ENCODE data around the gene HTR1B.

HTR1B gene

GRCh38 chr6:77454386-77454785 lies 8.9 kb downstream of the HTR1B start:
- Histone ChIP-seq H3K27ac (ENCODE audit: low read depth, low read length) (no peak overlapping the region), H3K36me3 (ENCODE audit: insufficient read depth, low read length) (no peaks in the 10 kb centered on the region), H3K9ac (ENCODE audit: low read length) (no peak overlapping the region), H3K4me1 (ENCODE audit: insufficient read depth, low read length) (no peaks in the 10 kb centered on the region), H3K9me3 (ENCODE audit: low read length) (no peaks in the 10 kb centered on the region), H3K27me3 (ENCODE audit: control insufficient read depth in 1 of 2, insufficient read depth in 2 of 2, low read length in 2 of 2) (no peaks in the 10 kb centered on the region), H3K4me3 (ENCODE audit: low read depth in 1 of 2, low read length in 2 of 2) (no peak overlapping the region)

- Histone ChIP-seq H3K4me1 (ENCODE audit: insufficient read depth, low read length) (no peaks in the 10 kb centered on the region), H3K4me3 (ENCODE audit: low read depth in 1 of 2, low read length in 2 of 2) (no peak overlapping the region)
Observed at GRCh38 chr6:77451466-77451865, 11.8 kb downstream of the HTR1B start.

GRCh38 chr6:77450924-77451323 lies 12.4 kb downstream of the HTR1B start:
- Histone ChIP-seq H3K36me3 (ENCODE audit: insufficient read depth, low read length) (no peaks in the 10 kb centered on the region), H3K4me3 (ENCODE audit: low read depth in 1 of 2, low read length in 2 of 2) (no peak overlapping the region), H3K9me3 (ENCODE audit: low read length) (no peaks in the 10 kb centered on the region), H3K4me1 (ENCODE audit: insufficient read depth, low read length) (no peaks in the 10 kb centered on the region), H3K27me3 (ENCODE audit: control insufficient read depth in 1 of 2, insufficient read depth in 2 of 2, low read length in 2 of 2) (no peaks in the 10 kb centered on the region), H3K27ac (ENCODE audit: low read depth, low read length) (no peak overlapping the region), H3K9ac (ENCODE audit: low read length) (no peak overlapping the region)

More at GRCh38 chr6:77451466-77451865, 11.8 kb downstream of the HTR1B start:
- no peaks in the 10 kb centered on the region for H3K27me3 ChIP-seq (ENCODE audit: control insufficient read depth in 1 of 2, insufficient read depth in 2 of 2, low read length in 2 of 2)
- no peaks in the 10 kb centered on the region for H3K36me3 ChIP-seq (ENCODE audit: insufficient read depth, low read length)
- no peak overlapping the region for H3K9ac ChIP-seq (ENCODE audit: low read length)
- H3K9me3 ChIP-seq (ENCODE audit: low read length), result no peaks in the 10 kb centered on the region
- no peak overlapping the region for H3K27ac ChIP-seq (ENCODE audit: low read depth, low read length)

- no peaks in the 10 kb centered on the region for H3K9me3 ChIP-seq (ENCODE audit: low read length)
- H3K36me3 ChIP-seq (ENCODE audit: insufficient read depth, low read length), result no peaks in the 10 kb centered on the region
- no peaks in the 10 kb centered on the region for H3K4me1 ChIP-seq (ENCODE audit: insufficient read depth, low read length)
- no peak overlapping the region for H3K4me3 ChIP-seq (ENCODE audit: low read depth in 1 of 2, low read length in 2 of 2)
- no peak overlapping the region for H3K9ac ChIP-seq (ENCODE audit: low read length)
- H3K27me3 ChIP-seq (ENCODE audit: control insufficient read depth in 1 of 2, insufficient read depth in 2 of 2, low read length in 2 of 2), result no peaks in the 10 kb centered on the region
- H3K27ac ChIP-seq (ENCODE audit: low read depth, low read length), result no peak overlapping the region
Observed at GRCh38 chr6:77448546-77448945, 14.7 kb downstream of the HTR1B start.

- Histone ChIP-seq H3K27ac (ENCODE audit: low read depth, low read length) (no peak overlapping the region), H3K27me3 (ENCODE audit: control insufficient read depth in 1 of 2, insufficient read depth in 2 of 2, low read length in 2 of 2) (no peaks in the 10 kb centered on the region), H3K4me3 (ENCODE audit: low read depth in 1 of 2, low read length in 2 of 2) (no peak overlapping the region), H3K36me3 (ENCODE audit: insufficient read depth, low read length) (no peaks in the 10 kb centered on the region), H3K9me3 (ENCODE audit: low read length) (no peaks in the 10 kb centered on the region), H3K9ac (ENCODE audit: low read length) (no peak overlapping the region), H3K4me1 (ENCODE audit: insufficient read depth, low read length) (no peaks in the 10 kb centered on the region)
Observed at GRCh38 chr6:77447254-77447653, 16.0 kb downstream of the HTR1B start.

- Histone ChIP-seq H3K36me3 (ENCODE audit: insufficient read depth, low read length) (no peaks in the 10 kb centered on the region), H3K27me3 (ENCODE audit: control insufficient read depth in 1 of 2, insufficient read depth in 2 of 2, low read length in 2 of 2) (no peaks in the 10 kb centered on the region), H3K27ac (ENCODE audit: low read depth, low read length) (no peak overlapping the region), H3K9me3 (ENCODE audit: low read length) (no peaks in the 10 kb centered on the region), H3K4me3 (ENCODE audit: low read depth in 1 of 2, low read length in 2 of 2) (no peak overlapping the region), H3K4me1 (ENCODE audit: insufficient read depth, low read length) (no peaks in the 10 kb centered on the region), H3K9ac (ENCODE audit: low read length) (no peak overlapping the region)
Observed at GRCh38 chr6:77446249-77446648, 17.0 kb downstream of the HTR1B start.

GRCh38 chr6:77445214-77445613 lies 18.1 kb downstream of the HTR1B start:
- H3K4me3 ChIP-seq (ENCODE audit: low read depth in 1 of 2, low read length in 2 of 2), result no peak overlapping the region

GRCh38 chr6:77440206-77440976 lies 22.9 kb downstream of the HTR1B start:
- no peaks in the 10 kb centered on the region for H3K4me1 ChIP-seq (ENCODE audit: insufficient read depth, low read length)
- no peaks in the 10 kb centered on the region for H3K36me3 ChIP-seq (ENCODE audit: insufficient read depth, low read length)

More at GRCh38 chr6:77445214-77445613, 18.1 kb downstream of the HTR1B start:
- H3K9me3 ChIP-seq (ENCODE audit: low read length), result no peaks in the 10 kb centered on the region
- H3K9ac ChIP-seq (ENCODE audit: low read length), result no peak overlapping the region
- H3K27ac ChIP-seq (ENCODE audit: low read depth, low read length), result no peak overlapping the region
- no peaks in the 10 kb centered on the region for H3K4me1 ChIP-seq (ENCODE audit: insufficient read depth, low read length)
- no peaks in the 10 kb centered on the region for H3K36me3 ChIP-seq (ENCODE audit: insufficient read depth, low read length)
- H3K27me3 ChIP-seq (ENCODE audit: control insufficient read depth in 1 of 2, insufficient read depth in 2 of 2, low read length in 2 of 2), result no peaks in the 10 kb centered on the region

GRCh38 chr6:77433888-77434287 lies 29.4 kb downstream of the HTR1B start:
- Histone ChIP-seq H3K27me3 (ENCODE audit: control insufficient read depth in 1 of 2, insufficient read depth in 2 of 2, low read length in 2 of 2) (no peaks in the 10 kb centered on the region), H3K27ac (ENCODE audit: low read depth, low read length) (no peak overlapping the region), H3K4me3 (ENCODE audit: low read depth in 1 of 2, low read length in 2 of 2) (no peak overlapping the region), H3K9ac (ENCODE audit: low read length) (no peak overlapping the region), H3K4me1 (ENCODE audit: insufficient read depth, low read length) (no peaks in the 10 kb centered on the region), H3K9me3 (ENCODE audit: low read length) (no peaks in the 10 kb centered on the region), H3K36me3 (ENCODE audit: insufficient read depth, low read length) (no peaks in the 10 kb centered on the region)

More at GRCh38 chr6:77440206-77440976, 22.9 kb downstream of the HTR1B start:
- H3K4me3 ChIP-seq (ENCODE audit: low read depth in 1 of 2, low read length in 2 of 2), result no peak overlapping the region
- no peaks in the 10 kb centered on the region for H3K27me3 ChIP-seq (ENCODE audit: control insufficient read depth in 1 of 2, insufficient read depth in 2 of 2, low read length in 2 of 2)
- H3K9me3 ChIP-seq (ENCODE audit: low read length), result no peaks in the 10 kb centered on the region
- H3K9ac ChIP-seq (ENCODE audit: low read length), result no peak overlapping the region
- no peak overlapping the region for H3K27ac ChIP-seq (ENCODE audit: low read depth, low read length)

GRCh38 chr6:77430504-77430903 lies 32.8 kb downstream of the HTR1B start:
- Histone ChIP-seq H3K4me3 (ENCODE audit: low read depth in 1 of 2, low read length in 2 of 2) (no peak overlapping the region), H3K9ac (ENCODE audit: low read length) (no peak overlapping the region), H3K27me3 (ENCODE audit: control insufficient read depth in 1 of 2, insufficient read depth in 2 of 2, low read length in 2 of 2) (no peaks in the 10 kb centered on the region), H3K9me3 (ENCODE audit: low read length) (no peaks in the 10 kb centered on the region), H3K4me1 (ENCODE audit: insufficient read depth, low read length) (no peaks in the 10 kb centered on the region), H3K36me3 (ENCODE audit: insufficient read depth, low read length) (no peaks in the 10 kb centered on the region), H3K27ac (ENCODE audit: low read depth, low read length) (no peak overlapping the region)

- no peak overlapping the region for H3K27ac ChIP-seq (ENCODE audit: low read depth, low read length)
- no peak overlapping the region for H3K4me3 ChIP-seq (ENCODE audit: low read depth in 1 of 2, low read length in 2 of 2)
- no peaks in the 10 kb centered on the region for H3K36me3 ChIP-seq (ENCODE audit: insufficient read depth, low read length)
- no peaks in the 10 kb centered on the region for H3K27me3 ChIP-seq (ENCODE audit: control insufficient read depth in 1 of 2, insufficient read depth in 2 of 2, low read length in 2 of 2)
- no peak overlapping the region for H3K9ac ChIP-seq (ENCODE audit: low read length)
- no peaks in the 10 kb centered on the region for H3K4me1 ChIP-seq (ENCODE audit: insufficient read depth, low read length)
- no peaks in the 10 kb centered on the region for H3K9me3 ChIP-seq (ENCODE audit: low read length)
Observed at GRCh38 chr6:77425671-77426070, 37.6 kb downstream of the HTR1B start.

- Histone ChIP-seq H3K4me3 (ENCODE audit: low read depth in 1 of 2, low read length in 2 of 2) (no peak overlapping the region), H3K27me3 (ENCODE audit: control insufficient read depth in 1 of 2, insufficient read depth in 2 of 2, low read length in 2 of 2) (no peaks in the 10 kb centered on the region), H3K9ac (ENCODE audit: low read length) (no peak overlapping the region), H3K9me3 (ENCODE audit: low read length) (no peaks in the 10 kb centered on the region), H3K27ac (ENCODE audit: low read depth, low read length) (no peak overlapping the region), H3K36me3 (ENCODE audit: insufficient read depth, low read length) (no peaks in the 10 kb centered on the region), H3K4me1 (ENCODE audit: insufficient read depth, low read length) (no peaks in the 10 kb centered on the region)
Observed at GRCh38 chr6:77425216-77425615, 38.1 kb downstream of the HTR1B start.

Measured in muscle layer of colon (tissue), 2 donors.